ENCODE data around the gene CCDC167. TPM values are rescaled to one million over a fixed set of nuclear protein-coding genes. Genes with fewer than 3 reads are reported as not detected.

Gene CCDC167
- total RNA-seq, 1 experiment from 2014 or later, result 31.9 TPM

DNA sequence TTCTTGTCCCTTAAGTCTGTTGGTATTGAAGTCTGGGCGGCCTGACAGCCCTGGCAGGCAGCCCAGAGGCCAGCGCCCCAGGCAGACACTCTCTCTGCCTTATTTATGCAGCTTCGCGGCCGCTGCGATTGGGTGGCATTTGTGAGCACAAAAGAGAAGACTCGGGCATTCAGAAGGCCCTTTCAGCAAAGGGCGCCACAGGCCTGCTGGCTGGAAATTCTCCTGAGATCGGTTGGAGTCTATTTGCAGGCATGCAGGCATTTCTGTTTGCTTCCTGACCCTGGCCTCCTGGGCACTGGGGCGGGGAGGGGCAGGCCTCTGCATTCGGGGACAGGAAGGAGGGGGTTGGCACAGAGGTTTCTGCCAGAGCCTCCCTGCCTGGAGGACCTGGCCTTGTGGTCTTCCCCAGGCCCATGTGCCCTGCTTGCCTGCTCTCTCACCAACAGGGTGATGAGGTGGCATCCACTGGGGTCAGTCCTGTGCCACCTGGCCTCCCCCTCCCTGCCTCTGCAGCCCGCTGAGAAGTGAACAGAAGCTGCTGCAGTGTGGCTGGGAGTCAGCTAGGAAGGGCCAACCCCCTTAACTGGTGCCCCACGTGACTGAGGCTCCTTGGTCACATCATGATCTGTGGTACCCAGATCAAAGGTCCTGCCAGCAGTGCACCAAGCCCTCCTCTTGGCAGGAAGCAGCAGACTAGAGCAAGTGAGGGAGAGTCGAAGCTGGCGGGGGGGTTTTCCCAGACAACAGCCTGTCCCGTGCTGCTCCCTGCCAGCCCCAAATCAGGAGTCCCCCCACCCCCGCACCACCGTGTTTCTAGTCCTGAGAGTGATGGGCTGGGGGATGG lies 16.6 kb upstream of the CCDC167 start:
- DNase-seq, result peak; percentile 60
- Histone ChIP-seq H3K23ac (ENCODE audit: insufficient read length, low read depth, low read length) (no peak overlapping the region), H3K27me3 (ENCODE audit: insufficient read depth, low read length) (peaks cover 5% of the 10 kb centered on the region; the same call in 1 of the 2 replicates), H2BK15ac (ENCODE audit: low read depth, low read length) (no peak overlapping the region), H3T11ph (ENCODE audit: low read length) (no peak overlapping the region), H3K23me2 (ENCODE audit: insufficient read length, low read depth, low read length, poor library complexity, severe bottlenecking) (peaks cover 9% of the 10 kb centered on the region), H2AFZ (ENCODE audit: low read length) (no peak overlapping the region), H2BK5ac (ENCODE audit: insufficient read length, low read length) (no peak overlapping the region), H3K14ac (ENCODE audit: insufficient read depth, low read length) (no peak overlapping the region; the same call in 1 of the 2 replicates), H3K9me3 (ENCODE audit: control insufficient read depth, low read depth, low read length) (no peaks in the 10 kb centered on the region), H2BK12ac (ENCODE audit: insufficient read length, low read depth, low read length) (no peak overlapping the region), H2BK20ac (ENCODE audit: low read depth, low read length, poor library complexity, severe bottlenecking) (no peak overlapping the region), H4K5ac (ENCODE audit: insufficient read length, low read depth, low read length) (no peak overlapping the region), H3K4me2 (ENCODE audit: insufficient read depth, insufficient read length, low read length) (no peak overlapping the region), H3K27ac (ENCODE audit: insufficient read length, low read depth, low read length) (no peak overlapping the region), H3K79me1 (ENCODE audit: insufficient read depth, low read depth, low read length, poor library complexity, severe bottlenecking) (no peaks in the 10 kb centered on the region), H2BK120ac (ENCODE audit: low read depth, low read length, poor library complexity, severe bottlenecking) (no peak overlapping the region), H3K9ac (ENCODE audit: extremely low read depth, insufficient read length, low read length) (no peak overlapping the region), H4K91ac (ENCODE audit: insufficient read length, low read depth, low read length) (no peak overlapping the region), H3K4me1 (ENCODE audit: insufficient read depth, low read length) (peaks cover 10% of the 10 kb centered on the region; the same call in 1 of the 2 replicates), H2AK5ac (ENCODE audit: insufficient read length, low read length) (no peak overlapping the region), H3K79me2 (ENCODE audit: insufficient read depth, low read length) (no peaks in the 10 kb centered on the region), H3K56ac (ENCODE audit: insufficient read length, low read depth, low read length) (no peak overlapping the region), H3K4ac (ENCODE audit: low read depth, low read length) (no peak overlapping the region), H3K18ac (ENCODE audit: insufficient read length, low read depth, low read length) (no peak overlapping the region), H4K20me1 (ENCODE audit: control insufficient read depth, insufficient read depth, insufficient read length) (no peaks in the 10 kb centered on the region), H4K8ac (replicated peaks; ENCODE audit: insufficient read length, low read depth, low read length) (no peak overlapping the region)
- H3K9me3 Mint-ChIP-seq, result no peaks in the 10 kb centered on the region; a peak in 2 of 5 replicates
- no CpG with 5 or more reads among the region's 18 CpGs for WGBS (ENCODE audit: extremely low coverage, insufficient read length, low lambda C conversion rate)
- no peaks in the 10 kb centered on the region; a peak in 1 of 7 replicates for H3K36me3 Mint-ChIP-seq (ENCODE audit: insufficient read depth in 1 of 3, low read depth in 3 of 3)
- TF ChIP-seq, protein P1, sequence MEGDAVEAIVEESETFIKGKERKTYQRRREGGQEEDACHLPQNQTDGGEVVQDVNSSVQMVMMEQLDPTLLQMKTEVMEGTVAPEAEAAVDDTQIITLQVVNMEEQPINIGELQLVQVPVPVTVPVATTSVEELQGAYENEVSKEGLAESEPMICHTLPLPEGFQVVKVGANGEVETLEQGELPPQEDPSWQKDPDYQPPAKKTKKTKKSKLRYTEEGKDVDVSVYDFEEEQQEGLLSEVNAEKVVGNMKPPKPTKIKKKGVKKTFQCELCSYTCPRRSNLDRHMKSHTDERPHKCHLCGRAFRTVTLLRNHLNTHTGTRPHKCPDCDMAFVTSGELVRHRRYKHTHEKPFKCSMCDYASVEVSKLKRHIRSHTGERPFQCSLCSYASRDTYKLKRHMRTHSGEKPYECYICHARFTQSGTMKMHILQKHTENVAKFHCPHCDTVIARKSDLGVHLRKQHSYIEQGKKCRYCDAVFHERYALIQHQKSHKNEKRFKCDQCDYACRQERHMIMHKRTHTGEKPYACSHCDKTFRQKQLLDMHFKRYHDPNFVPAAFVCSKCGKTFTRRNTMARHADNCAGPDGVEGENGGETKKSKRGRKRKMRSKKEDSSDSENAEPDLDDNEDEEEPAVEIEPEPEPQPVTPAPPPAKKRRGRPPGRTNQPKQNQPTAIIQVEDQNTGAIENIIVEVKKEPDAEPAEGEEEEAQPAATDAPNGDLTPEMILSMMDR (conservative IDR thresholded peaks at IDR 0.05), result no peak
- H3K27me3 Mint-ChIP-seq (ENCODE audit: low read depth), result peaks cover 49% of the 10 kb centered on the region
- peaks cover 56 to 64% of the 10 kb centered on the region in 2 experiments for H3K4me1 Mint-ChIP-seq
- H3K4me3 Mint-ChIP-seq, result peak overlapping the region in 1 of 2 experiments; percentile 60; a peak in 2 of 5 replicates
- H3K27ac Mint-ChIP-seq, result peak overlapping the region in 1 of 3 experiments; percentile 58; a peak in 2 of 7 replicates
